GM12801 (cell line): ENCODE results near the gene SCUBE1.

Experiments used
- TF ChIP-seq, protein P1 (sequence below): IDR thresholded peaks from one replicate; pipeline ENCODE4 v1.5.1; 2011; ENCODE audit warnings: control low read depth; ENCODE audit not compliant: insufficient read length; ENCODE audit errors: extremely low read depth

SCUBE1 gene

DNA sequence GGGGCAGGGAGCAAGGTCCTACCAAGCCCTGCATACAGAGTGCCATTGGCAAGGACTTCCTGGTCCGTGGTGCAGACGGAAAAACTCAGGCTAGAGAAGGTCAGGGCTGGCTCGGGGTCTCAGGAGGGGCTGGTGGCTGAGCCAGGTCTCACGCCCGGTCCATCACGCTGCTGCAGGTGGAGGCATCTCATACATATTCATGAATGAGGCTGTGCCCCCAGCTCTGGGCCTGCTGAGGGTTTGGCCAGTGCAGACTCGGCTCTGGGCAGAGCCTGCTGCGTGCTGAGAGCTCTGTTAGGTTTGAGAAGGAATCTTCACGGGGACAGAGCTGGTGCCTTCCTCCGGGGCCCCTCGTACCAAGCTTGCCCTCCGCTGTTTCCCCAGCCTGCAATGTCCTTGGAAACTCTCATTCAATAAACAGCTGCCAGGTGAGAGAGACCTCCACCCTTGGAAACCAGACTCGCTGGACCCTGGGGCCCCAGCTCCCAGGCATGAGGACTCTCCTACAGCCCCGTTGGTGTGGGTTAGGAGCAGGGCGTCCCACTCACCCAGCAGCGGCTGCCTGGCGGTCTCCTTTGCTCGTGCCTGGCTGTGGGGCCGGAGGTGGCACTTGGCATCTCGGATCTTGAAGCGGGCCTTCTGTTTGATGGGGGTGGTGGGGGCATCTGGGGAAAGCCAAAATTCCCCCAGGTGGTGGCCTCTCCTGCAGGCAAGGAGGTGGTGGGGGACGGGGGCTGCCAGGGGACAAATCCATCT is 122.4 kb downstream of the SCUBE1 start:
- TF ChIP-seq, protein P1, sequence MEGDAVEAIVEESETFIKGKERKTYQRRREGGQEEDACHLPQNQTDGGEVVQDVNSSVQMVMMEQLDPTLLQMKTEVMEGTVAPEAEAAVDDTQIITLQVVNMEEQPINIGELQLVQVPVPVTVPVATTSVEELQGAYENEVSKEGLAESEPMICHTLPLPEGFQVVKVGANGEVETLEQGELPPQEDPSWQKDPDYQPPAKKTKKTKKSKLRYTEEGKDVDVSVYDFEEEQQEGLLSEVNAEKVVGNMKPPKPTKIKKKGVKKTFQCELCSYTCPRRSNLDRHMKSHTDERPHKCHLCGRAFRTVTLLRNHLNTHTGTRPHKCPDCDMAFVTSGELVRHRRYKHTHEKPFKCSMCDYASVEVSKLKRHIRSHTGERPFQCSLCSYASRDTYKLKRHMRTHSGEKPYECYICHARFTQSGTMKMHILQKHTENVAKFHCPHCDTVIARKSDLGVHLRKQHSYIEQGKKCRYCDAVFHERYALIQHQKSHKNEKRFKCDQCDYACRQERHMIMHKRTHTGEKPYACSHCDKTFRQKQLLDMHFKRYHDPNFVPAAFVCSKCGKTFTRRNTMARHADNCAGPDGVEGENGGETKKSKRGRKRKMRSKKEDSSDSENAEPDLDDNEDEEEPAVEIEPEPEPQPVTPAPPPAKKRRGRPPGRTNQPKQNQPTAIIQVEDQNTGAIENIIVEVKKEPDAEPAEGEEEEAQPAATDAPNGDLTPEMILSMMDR = no peak

DNA sequence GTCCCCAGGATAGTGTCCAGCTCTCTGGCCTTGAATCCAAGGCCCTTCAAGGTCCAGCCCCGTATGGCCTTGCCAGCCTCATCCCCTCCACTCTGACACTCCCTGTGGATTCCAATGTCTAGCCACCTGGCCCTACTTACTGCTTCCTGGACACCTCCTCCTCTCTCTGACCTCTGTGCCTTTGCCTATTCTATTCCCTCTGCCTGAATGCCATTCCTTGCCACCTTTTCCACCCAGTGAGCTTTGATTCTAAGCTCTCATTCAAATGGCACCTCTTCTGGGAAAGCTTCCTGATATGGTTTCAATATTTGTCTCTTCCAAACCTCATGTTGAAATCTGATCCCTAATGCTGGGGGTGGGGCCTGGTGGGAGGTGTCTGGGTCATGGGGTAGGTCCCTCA is 124.4 kb downstream of the SCUBE1 start:
- TF ChIP-seq, protein P1 = no peak

DNA sequence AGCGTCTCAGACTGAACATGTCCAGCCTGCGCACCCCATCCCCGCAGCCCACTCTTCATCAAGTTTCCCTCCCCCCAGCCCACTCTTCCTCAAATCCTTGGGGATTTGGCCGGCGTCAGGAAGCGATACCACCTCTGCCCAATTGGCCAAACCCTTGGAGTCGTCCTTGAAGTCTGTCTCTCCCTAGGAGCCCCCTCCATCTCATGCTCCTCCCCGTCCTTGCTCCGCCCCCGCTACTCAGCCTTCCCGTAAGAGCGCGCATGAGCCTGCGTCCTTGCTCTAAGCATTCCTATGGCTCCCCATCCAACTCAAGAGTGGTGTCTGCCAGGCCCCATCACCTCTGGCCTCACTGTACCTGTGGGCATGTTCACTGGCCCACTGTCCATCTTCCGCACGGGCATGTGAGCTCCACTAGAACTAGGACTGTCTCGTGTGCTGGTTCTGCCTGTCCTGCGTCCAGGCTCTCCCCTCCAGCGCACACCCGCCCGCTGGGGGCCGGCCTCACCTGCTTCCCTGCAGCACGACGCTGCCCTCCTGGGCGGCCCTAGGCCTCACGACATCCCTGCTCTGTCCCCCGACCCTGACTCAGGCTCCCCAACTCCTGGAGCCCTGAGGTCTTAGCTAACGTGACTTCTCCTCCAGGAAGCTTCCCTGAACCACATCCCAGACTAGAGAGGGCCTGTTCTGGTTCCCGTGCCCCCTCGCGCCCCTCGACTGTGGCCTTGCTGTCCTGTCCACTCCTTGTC is 125.7 kb downstream of the SCUBE1 start:
- TF ChIP-seq, protein P1 = no peak

DNA sequence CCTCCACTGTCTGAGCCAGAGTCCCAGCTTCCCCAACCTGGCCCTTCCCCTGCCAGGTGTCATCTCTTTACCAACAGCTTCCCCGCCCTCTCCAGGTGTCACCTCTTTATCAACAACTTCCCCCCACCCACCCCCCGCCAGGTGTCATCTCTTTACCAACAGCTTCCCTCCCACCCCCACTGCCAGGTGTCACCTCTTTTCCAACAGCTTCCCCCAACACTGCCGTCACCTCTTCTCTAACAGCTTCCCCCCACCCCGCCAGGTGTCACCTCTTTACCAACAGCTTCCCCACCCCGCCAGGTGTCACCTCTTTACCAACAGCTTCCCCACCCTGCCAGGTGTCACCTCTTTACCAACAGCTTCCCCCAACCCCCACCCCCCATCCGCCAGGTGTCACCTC is 126.4 kb downstream of the SCUBE1 start:
- TF ChIP-seq, protein P1 = no peak

DNA sequence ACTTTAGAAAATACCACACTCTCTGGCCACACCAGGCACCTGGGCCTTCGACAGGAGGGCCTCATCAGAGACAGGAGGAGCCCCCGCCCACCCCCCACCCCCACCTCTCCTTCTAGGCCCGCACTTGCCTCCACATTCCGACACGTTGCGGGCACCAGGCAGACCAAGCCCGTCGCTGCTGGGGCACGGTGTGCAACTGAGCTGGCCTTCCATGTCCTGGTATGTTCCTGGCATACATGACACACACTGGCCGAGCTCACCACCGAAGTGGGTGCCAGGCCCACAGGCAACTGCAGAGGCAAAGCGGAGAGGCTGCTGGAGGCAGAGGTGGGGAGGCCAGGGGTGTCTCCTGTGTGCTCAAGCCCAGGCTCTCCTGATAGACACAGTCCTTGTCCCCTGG is 129.2 kb downstream of the SCUBE1 start:
- TF ChIP-seq, protein P1 = no peak

DNA sequence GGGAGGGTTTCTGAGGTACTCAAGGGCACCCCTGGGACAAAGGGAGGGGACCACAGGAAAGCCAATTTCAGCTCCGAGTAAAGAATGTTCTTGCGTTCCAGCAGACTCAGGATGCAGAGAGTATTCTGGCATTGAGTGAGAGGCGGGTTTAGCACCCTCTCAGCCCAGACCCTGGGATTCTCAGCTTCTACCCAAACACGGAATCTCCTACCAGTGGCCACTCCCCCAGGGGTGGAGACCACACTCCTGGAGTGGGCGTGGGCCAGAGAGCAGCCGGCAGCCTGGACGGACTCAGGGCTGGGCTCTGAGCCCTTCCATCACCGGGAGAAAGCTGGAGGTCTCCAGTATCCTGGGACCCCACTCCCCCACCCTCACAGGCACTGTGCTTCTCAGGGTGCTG is 130.1 kb downstream of the SCUBE1 start:
- TF ChIP-seq, protein P1 = no peak

DNA sequence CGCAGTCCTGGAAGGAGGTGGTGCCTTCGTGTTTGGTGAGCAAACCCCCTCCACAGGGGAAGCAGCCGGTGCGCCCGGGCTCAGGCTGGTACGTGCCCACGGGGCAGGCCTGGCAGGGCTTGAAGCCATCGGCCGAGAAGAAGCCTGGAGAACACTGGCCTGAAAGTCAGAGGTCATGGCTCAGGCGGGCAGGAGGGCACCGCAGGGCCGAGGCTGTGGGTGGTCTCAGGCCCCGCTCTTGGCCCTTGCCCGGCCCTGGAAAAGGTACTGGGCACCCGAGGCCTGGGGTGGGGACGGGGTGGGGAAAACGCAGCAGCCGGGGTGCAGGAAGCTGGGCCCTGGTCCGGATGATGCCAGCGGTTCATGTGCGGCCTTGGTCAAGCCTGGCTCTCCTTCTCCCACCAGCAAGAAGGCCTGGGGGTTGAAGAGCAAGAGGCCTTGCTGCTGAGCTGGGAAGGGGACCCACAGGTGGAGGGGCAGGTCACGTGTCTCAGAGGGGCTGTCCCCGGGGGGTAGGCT is 130.7 kb downstream of the SCUBE1 start:
- TF ChIP-seq, protein P1 = no peak
